MG63 (cell line): ENCODE measurements around the gene VPS35L. TPM values are rescaled to one million over a fixed set of nuclear protein-coding genes. Genes with fewer than 3 reads are reported as not detected.

ENCODE experiments used
- DNase-seq: peaks from one replicate; pipeline ENCODE4 v3.0.0-alpha.2; 2020
- H3K27me3 ChIP-seq: fragments of 250-450 bp; sonication (Bioruptor Pico); 2 replicates; pipeline ENCODE4 v1.5.1; 2020; ENCODE audit warnings: mild to moderate bottlenecking, moderate library complexity
- H3K36me3 ChIP-seq: fragments of 250-450 bp; sonication (Bioruptor Pico); 2 replicates; pipeline ENCODE4 v1.5.1; 2020; ENCODE audit warnings: mild to moderate bottlenecking, moderate library complexity
- H3K4me3 ChIP-seq: fragments of 250-450 bp; sonication (Bioruptor Pico); 2 replicates; pipeline ENCODE4 v1.5.1; 2020; ENCODE audit warnings: mild to moderate bottlenecking, moderate library complexity
- H3K9me3 ChIP-seq: fragments of 250-450 bp; sonication (Bioruptor Pico); 2 replicates; pipeline ENCODE4 v1.5.1; 2020; ENCODE audit warnings: mild to moderate bottlenecking, moderate library complexity
- total RNA-seq: library from RNA; depleted of rRNA; stranded (reverse); fragments of >200 nt; shearing (Covaris generic); gene quantifications from 2 replicates; pipeline ENCODE4 v1.2.3, GENCODE V29; 2014; ENCODE audit warnings: low replicate concordance

The VPS35L gene
- total RNA-seq, 1 experiment from 2014 or later, result 6.7 TPM

GRCh38 chr16:19607616-19608280, 52.2 kb downstream of the VPS35L start:
- DNase-seq, result no peak
- no peaks in the 10 kb centered on the region for H3K9me3 ChIP-seq
- H3K4me3 ChIP-seq, result no peak overlapping the region
- H3K36me3 ChIP-seq, result peaks cover 13% of the 10 kb centered on the region
- H3K27me3 ChIP-seq, result no peaks in the 10 kb centered on the region

- DNase-seq, result no peak
- Histone ChIP-seq H3K27me3 (no peaks in the 10 kb centered on the region), H3K4me3 (no peak overlapping the region), H3K36me3 (peaks cover 9% of the 10 kb centered on the region), H3K9me3 (no peaks in the 10 kb centered on the region)
These were observed 53.9 kb downstream of the VPS35L start for GRCh38 chr16:19609359-19609758.

- Histone ChIP-seq H3K36me3 (peaks cover 9% of the 10 kb centered on the region), H3K9me3 (no peaks in the 10 kb centered on the region), H3K4me3 (no peak overlapping the region), H3K27me3 (no peaks in the 10 kb centered on the region)
- no peak for DNase-seq
These were observed 54.7 kb downstream of the VPS35L start for GRCh38 chr16:19610200-19610599.

GRCh38 chr16:19613834-19614233, 58.3 kb downstream of the VPS35L start:
- H3K4me3 ChIP-seq, result no peak overlapping the region
- peaks cover 3% of the 10 kb centered on the region; the same call in 1 of the 2 replicates for H3K36me3 ChIP-seq
- H3K27me3 ChIP-seq, result no peaks in the 10 kb centered on the region
- no peaks in the 10 kb centered on the region for H3K9me3 ChIP-seq
- DNase-seq, result no peak

GRCh38 chr16:19616241-19616640, 60.7 kb downstream of the VPS35L start:
- H3K36me3 ChIP-seq, result no peaks in the 10 kb centered on the region
- DNase-seq, result no peak
- no peak overlapping the region for H3K4me3 ChIP-seq
- no peaks in the 10 kb centered on the region for H3K9me3 ChIP-seq
- H3K27me3 ChIP-seq, result no peaks in the 10 kb centered on the region

GRCh38 chr16:19618876-19619275, 63.4 kb downstream of the VPS35L start:
- H3K36me3 ChIP-seq, result no peaks in the 10 kb centered on the region
- no peaks in the 10 kb centered on the region for H3K27me3 ChIP-seq
- DNase-seq, result no peak
- H3K9me3 ChIP-seq, result no peaks in the 10 kb centered on the region
- H3K4me3 ChIP-seq, result no peak overlapping the region

- H3K4me3 ChIP-seq, result no peak overlapping the region
- H3K9me3 ChIP-seq, result no peaks in the 10 kb centered on the region
- H3K27me3 ChIP-seq, result no peaks in the 10 kb centered on the region
- DNase-seq, result no peak
- H3K36me3 ChIP-seq, result no peaks in the 10 kb centered on the region
These were observed 65.9 kb downstream of the VPS35L start for GRCh38 chr16:19621445-19621844.

GRCh38 chr16:19625039-19625438, 69.5 kb downstream of the VPS35L start:
- Histone ChIP-seq H3K4me3 (no peak overlapping the region), H3K9me3 (no peaks in the 10 kb centered on the region), H3K27me3 (no peaks in the 10 kb centered on the region), H3K36me3 (peaks cover 5% of the 10 kb centered on the region; the same call in 1 of the 2 replicates)
- DNase-seq, result no peak

- Histone ChIP-seq H3K27me3 (no peaks in the 10 kb centered on the region), H3K4me3 (no peak overlapping the region), H3K9me3 (no peaks in the 10 kb centered on the region), H3K36me3 (peaks cover 10% of the 10 kb centered on the region)
- DNase-seq, result no peak
These were observed 81.1 kb downstream of the VPS35L start for GRCh38 chr16:19636436-19637267.

GRCh38 chr16:19639986-19640421, 84.5 kb downstream of the VPS35L start:
- DNase-seq, result no peak
- H3K4me3 ChIP-seq, result no peak overlapping the region
- no peaks in the 10 kb centered on the region for H3K9me3 ChIP-seq
- peaks cover 13% of the 10 kb centered on the region; the same call in 1 of the 2 replicates for H3K36me3 ChIP-seq
- H3K27me3 ChIP-seq, result no peaks in the 10 kb centered on the region

GRCh38 chr16:19642501-19642900, 87.0 kb downstream of the VPS35L start:
- peaks cover 13% of the 10 kb centered on the region; the same call in 1 of the 2 replicates for H3K36me3 ChIP-seq
- no peak for DNase-seq
- H3K9me3 ChIP-seq, result no peaks in the 10 kb centered on the region
- H3K4me3 ChIP-seq, result no peak overlapping the region
- no peaks in the 10 kb centered on the region for H3K27me3 ChIP-seq

GRCh38 chr16:19644877-19645276, 89.4 kb downstream of the VPS35L start:
- Histone ChIP-seq H3K9me3 (no peaks in the 10 kb centered on the region), H3K36me3 (peaks cover 3% of the 10 kb centered on the region; the same call in 1 of the 2 replicates), H3K4me3 (no peak overlapping the region), H3K27me3 (no peaks in the 10 kb centered on the region)
- DNase-seq, result no peak

GRCh38 chr16:19645557-19645981, 90.1 kb downstream of the VPS35L start:
- Histone ChIP-seq H3K4me3 (no peak overlapping the region), H3K36me3 (peaks cover 3% of the 10 kb centered on the region; the same call in 1 of the 2 replicates), H3K27me3 (no peaks in the 10 kb centered on the region), H3K9me3 (no peaks in the 10 kb centered on the region)
- no peak for DNase-seq

- Histone ChIP-seq H3K27me3 (no peaks in the 10 kb centered on the region), H3K9me3 (no peaks in the 10 kb centered on the region), H3K4me3 (no peak overlapping the region), H3K36me3 (no peaks in the 10 kb centered on the region)
- DNase-seq, result no peak
These were observed 94.5 kb downstream of the VPS35L start for GRCh38 chr16:19649980-19650379.

GRCh38 chr16:19654147-19654546, 98.6 kb downstream of the VPS35L start:
- Histone ChIP-seq H3K27me3 (no peaks in the 10 kb centered on the region), H3K4me3 (no peak overlapping the region), H3K36me3 (no peaks in the 10 kb centered on the region; the same call in 1 of the 2 replicates), H3K9me3 (no peaks in the 10 kb centered on the region)
- no peak for DNase-seq

GRCh38 chr16:19655242-19655777, 99.8 kb downstream of the VPS35L start:
- H3K36me3 ChIP-seq, result no peaks in the 10 kb centered on the region; the same call in 1 of the 2 replicates
- DNase-seq, result no peak
- H3K27me3 ChIP-seq, result no peaks in the 10 kb centered on the region
- no peak overlapping the region for H3K4me3 ChIP-seq
- H3K9me3 ChIP-seq, result no peaks in the 10 kb centered on the region

GRCh38 chr16:19657831-19658230, 102.3 kb downstream of the VPS35L start:
- Histone ChIP-seq H3K36me3 (peaks cover 4% of the 10 kb centered on the region), H3K4me3 (no peak overlapping the region)

More at GRCh38 chr16:19657831-19658230, 102.3 kb downstream of the VPS35L start:
- Histone ChIP-seq H3K9me3 (no peaks in the 10 kb centered on the region), H3K27me3 (no peaks in the 10 kb centered on the region)
- DNase-seq, result no peak
